PC-9 (cell line): ENCODE measurements around the gene BTBD16. TPM values are rescaled to one million over a fixed set of nuclear protein-coding genes. Genes with fewer than 3 reads are reported as not detected.

Experiments
- BruUV-seq: library from RNA; stranded (reverse); fragments of 400-500 nt; replicated peaks from 2 replicates; lab custom pipeline; 2021; lab: Mats Ljungman, UMichigan
- CTCF ChIA-PET: fragments of 300-600 bp; sonication (Branson Sonifier 250); formaldehyde crosslinking; loops from one replicate; lab custom pipeline; 2022; ENCODE audit warnings: antibody characterized with exemption; lab: Charles Lee
- POLR2A ChIA-PET: fragments of 300-600 bp; sonication (Branson Sonifier 250); formaldehyde crosslinking; loops from one replicate; lab custom pipeline; 2022; ENCODE audit warnings: antibody characterized with exemption; ENCODE audit not compliant: unreplicated experiment; lab: Charles Lee
- DNase-seq, 2 experiments: peaks; one replicate each; pipeline versions ENCODE4 v3.0.0 to v3.0.0-alpha.2; 2015 to 2022; ENCODE audit warnings: mixed read lengths in 1 of 2
- H2AFZ ChIP-seq: fragments of 200-600 bp; sonication (generic); 2 replicates; pipeline ENCODE4 v1.8.1; 2017; ENCODE audit warnings: antibody characterized with exemption
- H3F3A ChIP-seq: fragments of 200-600 bp; sonication (generic); 2 replicates; pipeline ENCODE4 v1.8.1; 2017; ENCODE audit warnings: antibody characterized with exemption, mild to moderate bottlenecking, low read depth; ENCODE audit not compliant: insufficient read depth
- H3K27ac ChIP-seq: fragments of 200-600 bp; sonication (generic); 2 replicates; pipeline ENCODE4 v1.6.1; 2016; ENCODE audit warnings: mixed run types
- H3K27me3 ChIP-seq: fragments of 200-600 bp; sonication (generic); 2 replicates; pipeline ENCODE4 v1.6.1; 2016; ENCODE audit warnings: low read depth, mixed run types; ENCODE audit not compliant: insufficient read depth
- H3K36me3 ChIP-seq: fragments of 200-600 bp; sonication (generic); 2 replicates; pipeline ENCODE4 v1.6.1; 2016; ENCODE audit warnings: low read depth, mixed run types
- H3K4me1 ChIP-seq: fragments of 200-600 bp; sonication (generic); replicated peaks from 2 replicates; pipeline ENCODE4 v1.6.1; 2016; ENCODE audit warnings: mixed run types; ENCODE audit not compliant: insufficient read depth
- H3K4me2 ChIP-seq: fragments of 200-600 bp; sonication (generic); 2 replicates; pipeline ENCODE4 v1.6.1; 2017; ENCODE audit warnings: mixed run types
- H3K4me3 ChIP-seq: fragments of 200-600 bp; sonication (generic); 2 replicates; pipeline ENCODE4 v1.6.1; 2016; ENCODE audit warnings: mixed run types
- H3K79me2 ChIP-seq: fragments of 200-600 bp; sonication (generic); 2 replicates; pipeline ENCODE4 v1.6.1; 2017; ENCODE audit warnings: low read depth, mixed run types
- H3K9me2 ChIP-seq: fragments of 200-600 bp; sonication (generic); 2 replicates; pipeline ENCODE4 v1.8.1; 2017; ENCODE audit warnings: mild to moderate bottlenecking; ENCODE audit not compliant: insufficient read depth
- H3K9me3 ChIP-seq: fragments of 200-600 bp; sonication (generic); 2 replicates; pipeline ENCODE4 v1.8.1; 2016; ENCODE audit warnings: low read depth; ENCODE audit not compliant: insufficient read depth
- H4K20me1 ChIP-seq: fragments of 200-600 bp; sonication (generic); 2 replicates; pipeline ENCODE4 v1.8.1; 2017; ENCODE audit not compliant: insufficient read depth
- CTCF ChIP-seq: fragments of 200-600 bp; sonication (generic); conservative IDR thresholded peaks from 2 replicates; pipeline ENCODE4 v1.6.1; 2017; ENCODE audit warnings: mixed run types, antibody characterized with exemption, mild to moderate bottlenecking, moderate library complexity
- EZH2 ChIP-seq: fragments of 200-600 bp; sonication (generic); IDR thresholded peaks from 2 replicates; pipeline ENCODE4 v1.8.0; 2017; ENCODE audit warnings: antibody characterized with exemption, low read depth
- intact Hi-C: fragments of 100-400 bp; cut with micrococcal nuclease; formaldehyde crosslinking; loops from one replicate; pipeline ENCODE4 v1.10.0; 2022; ENCODE audit not compliant: unreplicated experiment
- total RNA-seq: library from RNA; stranded (reverse); gene quantifications from 2 replicates; pipeline ENCODE4 v1.2.3, GENCODE V29; 2021

BTBD16 gene
- total RNA-seq, 1 experiment from 2014 or later, result 0.37 TPM

GRCh38 chr10:122311716-122312115 lies 40.6 kb downstream of the BTBD16 start:
- no peak for DNase-seq
- Histone ChIP-seq H3K27me3 (no peaks in the 10 kb centered on the region), H3K4me3 (no peak overlapping the region), H3K4me1 (peaks cover 22% of the 10 kb centered on the region), H3K9me2 (no peaks in the 10 kb centered on the region), H3K36me3 (no peaks in the 10 kb centered on the region), H3F3A (peaks cover 9% of the 10 kb centered on the region; the same call in 1 of the 2 replicates), H3K27ac (no peak overlapping the region), H3K79me2 (no peaks in the 10 kb centered on the region), H3K9me3 (no peaks in the 10 kb centered on the region), H4K20me1 (no peaks in the 10 kb centered on the region), H2AFZ (no peak overlapping the region), H3K4me2 (no peak overlapping the region)
- TF ChIP-seq CTCF (no peak), EZH2 (no peak)
- intact Hi-C loops, result no loop called here
- POLR2A ChIA-PET, result no interaction called here
- no TSS peak for BruUV-seq
- CTCF ChIA-PET, result no interaction called here

GRCh38 chr10:122316224-122316884 lies 45.3 kb downstream of the BTBD16 start:
- no peak for DNase-seq
- H3K27ac ChIP-seq, result no peak overlapping the region
- H3K4me3 ChIP-seq, result no peak overlapping the region
- H3K9me2 ChIP-seq, result no peaks in the 10 kb centered on the region
- H3K4me2 ChIP-seq, result no peak overlapping the region
- no peaks in the 10 kb centered on the region for H3K36me3 ChIP-seq
- no peaks in the 10 kb centered on the region for H3K27me3 ChIP-seq
- intact Hi-C loops, result no loop called here
- H4K20me1 ChIP-seq, result no peaks in the 10 kb centered on the region
- TF ChIP-seq EZH2, result no peak
- TF ChIP-seq CTCF, result no peak
- ChIA-PET POLR2A (interaction anchor here (1.0 kb wide), 1 partner anchor 30 kb away, joined by 4 read pairs; no protein-coding TSS in a partner anchor), CTCF (no interaction called here)
- no peaks in the 10 kb centered on the region for H3K4me1 ChIP-seq
- no peaks in the 10 kb centered on the region for H3K9me3 ChIP-seq
- H3F3A ChIP-seq, result no peaks in the 10 kb centered on the region
- H2AFZ ChIP-seq, result no peak overlapping the region
- BruUV-seq, result no TSS peak
- H3K79me2 ChIP-seq, result no peaks in the 10 kb centered on the region

DNA sequence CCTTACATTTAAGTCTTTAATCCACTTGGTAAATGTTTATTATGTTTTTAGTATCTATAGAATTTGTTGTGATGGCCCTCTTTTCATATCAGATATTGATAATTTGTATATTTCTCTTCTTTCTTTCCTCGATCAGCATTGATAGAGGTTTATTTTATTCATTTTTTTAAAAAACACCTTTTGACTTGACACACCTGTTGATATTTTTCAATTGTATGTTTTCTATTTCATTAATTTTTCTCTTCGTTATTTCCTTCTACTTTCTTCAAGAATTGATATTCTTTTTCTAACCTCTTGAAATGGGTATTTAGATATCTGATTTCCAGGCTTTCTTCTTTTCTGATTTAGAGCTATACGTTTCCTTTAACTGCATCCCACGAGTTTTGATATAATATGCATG lies 50.9 kb downstream of the BTBD16 start:
- no peaks in the 10 kb centered on the region for H3K27me3 ChIP-seq
- no peaks in the 10 kb centered on the region for H3K4me1 ChIP-seq
- no peaks in the 10 kb centered on the region for H3F3A ChIP-seq
- no peaks in the 10 kb centered on the region for H3K9me3 ChIP-seq
- no peak overlapping the region for H2AFZ ChIP-seq
- ChIA-PET CTCF (no interaction called here), POLR2A (no interaction called here)
- H3K36me3 ChIP-seq, result no peaks in the 10 kb centered on the region
- DNase-seq, result no peak
- TF ChIP-seq CTCF (no peak), EZH2 (no peak)
- H3K4me3 ChIP-seq, result no peak overlapping the region
- no peak overlapping the region for H3K27ac ChIP-seq
- intact Hi-C loops, result no loop called here
- H3K9me2 ChIP-seq, result no peaks in the 10 kb centered on the region
- no peak overlapping the region for H3K4me2 ChIP-seq
- H3K79me2 ChIP-seq, result no peaks in the 10 kb centered on the region
- BruUV-seq, result no TSS peak
- H4K20me1 ChIP-seq, result no peaks in the 10 kb centered on the region
